HG02981 (cell line): Measurements from ENCODE around the gene TRIM17.

Experiments
- ATAC-seq: cut with Tn5 transposase; IDR thresholded peaks from one replicate; pipeline ENCODE4 v1.9.1; 2021; ENCODE audit warnings: mild to moderate bottlenecking, moderate library complexity; ENCODE audit not compliant: unreplicated experiment

Gene TRIM17

DNA sequence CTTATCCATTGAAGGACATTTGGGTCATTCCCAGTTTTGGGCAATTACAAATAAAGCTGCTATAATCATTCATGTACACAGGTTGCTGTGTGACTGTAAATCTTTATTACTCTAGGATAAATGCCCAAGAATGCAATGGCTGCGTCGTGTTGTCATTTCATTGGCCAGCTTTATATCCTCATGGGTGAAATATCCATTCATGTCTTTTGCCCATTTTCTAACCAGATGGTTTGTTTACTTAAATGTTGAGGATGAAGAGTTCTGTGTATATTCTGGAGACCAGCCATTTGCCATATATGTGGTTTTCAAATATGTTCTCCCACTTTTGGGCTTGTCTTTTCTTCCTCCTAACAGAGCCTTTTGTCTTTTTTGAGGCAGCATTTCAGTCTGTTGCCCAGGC, 35.3 kb downstream of the TRIM17 start:
- no peak for ATAC-seq

- ATAC-seq: no peak
Measured at GRCh38 chr1:228379666-228380065, 37.0 kb downstream of the TRIM17 start.

DNA sequence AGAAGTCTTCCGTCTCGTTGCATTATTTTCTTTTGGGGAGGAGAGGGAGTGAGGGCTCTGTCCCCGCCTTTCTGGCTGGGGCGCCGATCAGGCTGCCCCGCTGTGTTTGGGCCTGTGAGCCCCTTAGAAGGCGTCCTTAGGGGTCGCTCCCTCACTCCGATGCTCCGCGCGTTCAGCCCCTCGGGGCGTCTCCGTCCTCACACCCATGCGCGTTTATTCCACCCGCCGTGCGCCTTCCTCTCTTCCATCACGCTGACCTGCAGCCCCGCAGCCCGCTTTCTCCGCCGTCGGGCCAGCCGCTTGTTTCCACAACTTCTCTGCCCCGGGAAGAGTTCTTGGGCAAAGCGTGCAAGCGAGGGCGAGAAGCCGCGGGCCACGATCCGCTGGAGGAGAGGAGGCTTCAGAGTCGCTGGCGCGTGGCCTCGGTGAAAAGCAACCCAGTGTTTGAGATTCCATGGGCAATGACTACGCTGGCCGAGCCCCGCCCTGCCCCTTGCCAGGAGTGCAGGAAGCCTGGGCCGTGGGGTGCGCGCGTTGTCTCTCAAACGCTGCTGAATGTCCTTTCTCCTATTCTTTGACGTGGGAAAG, 37.7 kb downstream of the TRIM17 start:
- ATAC-seq: no peak

GRCh38 chr1:228378090-228378872, 38.4 kb downstream of the TRIM17 start:
- no peak for ATAC-seq

DNA sequence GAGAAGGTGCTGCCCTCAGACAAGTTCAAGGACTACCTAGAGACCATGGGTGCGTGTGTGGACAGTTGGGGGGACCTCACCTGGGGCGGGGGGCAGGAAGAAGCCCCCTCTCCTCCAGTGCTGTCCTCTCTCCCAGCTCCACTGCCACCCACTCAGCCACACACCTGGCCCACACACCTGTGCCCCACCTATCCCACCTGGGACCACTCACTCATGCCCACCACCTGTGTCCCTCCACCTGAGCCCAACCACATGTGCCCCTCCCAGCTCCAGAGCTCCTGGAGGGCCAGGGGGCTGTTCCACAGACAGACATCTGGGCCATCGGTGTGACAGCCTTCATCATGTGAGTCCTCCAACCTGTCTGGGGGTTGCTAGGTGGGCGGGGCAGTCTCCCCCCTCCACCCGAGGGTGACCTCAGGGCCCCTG, 39.0 kb downstream of the TRIM17 start:
- no peak for ATAC-seq

DNA sequence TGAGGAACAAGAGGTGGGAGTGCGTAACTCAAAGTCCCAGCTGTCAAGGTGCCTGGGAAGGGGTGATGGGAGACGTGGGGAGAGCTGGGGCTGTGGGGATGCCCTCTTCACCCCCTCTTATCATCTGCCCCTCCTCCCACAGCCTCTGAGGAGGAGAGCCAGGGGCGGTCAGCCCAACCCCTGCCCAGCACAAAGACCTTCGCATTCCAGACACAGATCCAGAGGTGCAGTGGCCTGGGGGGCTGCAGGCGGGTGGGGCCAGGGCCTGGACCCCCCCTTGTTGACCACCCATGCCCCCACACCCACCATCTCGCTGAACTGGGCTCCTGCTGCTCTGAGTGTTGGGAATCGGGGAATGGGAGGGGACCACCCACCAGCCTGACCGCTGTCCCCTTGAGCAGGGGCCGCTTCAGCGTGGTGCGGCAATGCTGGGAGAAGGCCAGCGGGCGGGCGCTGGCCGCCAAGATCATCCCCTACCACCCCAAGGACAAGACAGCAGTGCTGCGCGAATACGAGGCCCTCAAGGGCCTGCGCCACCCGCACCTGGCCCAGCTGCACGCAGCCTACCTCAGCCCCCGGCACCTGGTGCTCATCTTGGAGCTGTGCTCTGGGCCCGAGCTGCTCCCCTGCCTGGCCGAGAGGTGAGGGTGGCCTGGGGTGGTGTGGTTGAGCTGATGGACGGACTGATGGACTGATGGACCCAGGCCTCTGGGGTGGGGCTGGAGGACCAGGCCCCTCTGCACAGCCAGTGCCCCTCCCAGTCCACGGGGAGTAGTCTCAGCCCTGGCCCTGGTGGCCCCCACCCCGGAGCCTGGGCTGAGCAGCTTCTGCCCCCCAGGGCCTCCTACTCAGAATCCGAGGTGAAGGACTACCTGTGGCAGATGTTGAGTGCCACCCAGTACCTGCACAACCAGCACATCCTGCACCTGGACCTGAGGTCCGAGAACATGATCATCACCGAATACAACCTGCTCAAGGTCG, 39.7 kb downstream of the TRIM17 start:
- ATAC-seq: no peak

- no peak for ATAC-seq
Measured at GRCh38 chr1:228376262-228376628, 40.4 kb downstream of the TRIM17 start.

DNA sequence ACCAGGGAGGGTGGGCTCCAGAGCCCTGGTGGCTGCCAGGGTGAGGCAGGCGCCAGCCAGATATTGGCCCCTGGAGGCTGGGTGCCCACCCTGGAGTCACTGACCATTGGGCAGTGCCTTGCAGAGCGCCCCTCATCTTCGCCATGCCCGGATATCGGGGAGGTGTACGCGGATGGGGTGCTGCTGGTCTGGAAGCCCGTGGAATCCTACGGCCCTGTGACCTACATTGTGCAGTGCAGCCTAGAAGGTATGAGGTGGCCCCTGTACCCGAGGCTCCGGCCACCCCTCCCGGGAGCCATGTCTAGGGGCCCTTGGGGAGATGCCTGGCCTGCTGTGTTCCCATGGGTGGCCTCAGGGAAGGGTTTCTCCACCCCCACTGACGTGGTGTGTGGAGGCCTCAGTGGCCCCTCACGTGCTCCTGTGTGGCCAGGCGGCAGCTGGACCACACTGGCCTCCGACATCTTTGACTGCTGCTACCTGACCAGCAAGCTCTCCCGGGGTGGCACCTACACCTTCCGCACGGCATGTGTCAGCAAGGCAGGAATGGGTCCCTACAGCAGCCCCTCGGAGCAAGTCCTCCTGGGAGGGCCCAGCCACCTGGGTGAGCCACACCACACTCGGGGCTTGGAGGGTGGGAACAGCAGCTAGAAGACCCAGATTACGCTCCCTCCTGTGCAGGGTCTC, 40.9 kb downstream of the TRIM17 start:
- ATAC-seq: no peak

- ATAC-seq: no peak
Measured at GRCh38 chr1:228374711-228375577, 41.7 kb downstream of the TRIM17 start.

DNA sequence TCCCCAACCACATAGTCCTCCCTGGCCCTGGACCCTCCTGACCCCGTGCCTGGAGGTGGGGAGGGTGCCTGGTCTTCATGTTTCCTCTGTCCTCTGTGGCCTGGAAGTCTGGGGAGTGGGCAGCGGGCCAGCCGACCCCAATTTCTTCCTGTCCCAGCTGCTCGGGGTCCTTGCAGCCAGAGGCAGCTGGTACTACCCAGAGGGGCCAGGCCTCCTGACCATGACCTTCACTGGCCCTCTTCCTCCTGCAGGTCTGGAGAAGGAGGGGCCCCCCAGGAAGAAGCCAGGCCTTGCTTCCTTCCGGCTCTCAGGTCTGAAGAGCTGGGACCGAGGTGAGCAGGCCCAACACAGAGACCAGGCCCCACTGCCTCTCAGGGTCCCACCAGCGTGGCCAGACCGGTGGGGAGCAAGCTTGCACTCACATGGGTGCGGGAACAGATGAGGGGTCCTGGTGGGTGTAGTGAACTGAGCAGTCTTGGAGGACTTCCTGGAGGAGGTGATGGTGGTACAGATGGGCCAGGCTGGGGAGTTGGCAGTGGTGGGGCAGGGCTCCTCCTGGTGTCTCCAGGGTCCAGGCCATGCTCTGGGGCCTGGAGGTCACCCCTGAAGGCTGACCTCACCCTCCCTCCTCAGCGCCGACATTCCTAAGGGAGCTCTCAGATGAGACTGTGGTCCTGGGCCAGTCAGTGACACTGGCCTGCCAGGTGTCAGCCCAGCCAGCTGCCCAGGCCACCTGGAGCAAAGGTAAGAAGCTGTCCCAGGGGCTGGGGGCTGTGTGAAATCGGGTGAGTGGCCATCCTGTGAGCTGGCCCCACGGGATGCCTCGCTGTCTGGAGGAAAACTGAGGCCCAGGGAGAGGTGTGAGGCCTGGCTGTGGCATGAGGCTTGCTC, 42.7 kb downstream of the TRIM17 start:
- no peak for ATAC-seq

- ATAC-seq: no peak
Measured at GRCh38 chr1:228373004-228373680, 43.5 kb downstream of the TRIM17 start.

GRCh38 chr1:228372183-228373003, 44.3 kb downstream of the TRIM17 start:
- ATAC-seq: no peak

DNA sequence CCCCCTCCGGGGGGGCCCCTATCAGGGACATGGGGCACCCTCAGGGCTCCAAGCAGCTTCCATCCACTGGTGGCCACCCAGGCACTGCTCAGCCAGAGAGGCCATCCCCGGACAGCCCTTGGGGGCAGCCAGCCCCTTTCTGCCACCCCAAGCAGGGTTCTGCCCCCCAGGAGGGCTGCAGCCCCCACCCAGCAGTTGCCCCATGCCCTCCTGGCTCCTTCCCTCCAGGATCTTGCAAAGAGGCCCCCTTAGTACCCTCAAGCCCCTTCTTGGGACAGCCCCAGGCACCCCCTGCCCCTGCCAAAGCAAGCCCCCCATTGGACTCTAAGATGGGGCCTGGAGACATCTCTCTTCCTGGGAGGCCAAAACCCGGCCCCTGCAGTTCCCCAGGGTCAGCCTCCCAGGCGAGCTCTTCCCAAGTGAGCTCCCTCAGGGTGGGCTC, 44.9 kb downstream of the TRIM17 start:
- no peak for ATAC-seq

DNA sequence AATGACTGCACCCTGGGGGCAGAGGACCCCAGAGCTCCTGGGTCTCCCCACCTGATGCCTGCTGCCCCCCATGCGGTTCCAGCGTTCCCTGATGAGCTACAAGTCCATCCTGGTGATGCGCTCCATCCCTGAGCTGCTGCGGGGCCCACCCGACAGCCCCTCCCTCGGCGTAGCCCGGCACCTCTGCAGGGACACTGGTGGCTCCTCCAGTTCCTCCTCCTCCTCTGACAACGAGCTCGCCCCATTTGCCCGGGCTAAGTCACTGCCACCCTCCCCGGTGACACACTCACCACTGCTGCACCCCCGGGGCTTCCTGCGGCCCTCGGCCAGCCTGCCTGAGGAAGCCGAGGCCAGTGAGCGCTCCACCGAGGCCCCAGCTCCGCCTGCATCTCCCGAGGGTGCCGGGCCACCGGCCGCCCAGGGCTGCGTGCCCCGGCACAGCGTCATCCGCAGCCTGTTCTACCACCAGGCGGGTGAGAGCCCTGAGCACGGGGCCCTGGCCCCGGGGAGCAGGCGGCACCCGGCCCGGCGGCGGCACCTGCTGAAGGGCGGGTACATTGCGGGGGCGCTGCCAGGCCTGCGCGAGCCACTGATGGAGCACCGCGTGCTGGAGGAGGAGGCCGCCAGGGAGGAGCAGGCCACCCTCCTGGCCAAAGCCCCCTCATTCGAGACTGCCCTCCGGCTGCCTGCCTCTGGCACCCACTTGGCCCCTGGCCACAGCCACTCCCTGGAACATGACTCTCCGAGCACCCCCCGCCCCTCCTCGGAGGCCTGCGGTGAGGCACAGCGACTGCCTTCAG, 45.5 kb downstream of the TRIM17 start:
- no peak for ATAC-seq

GRCh38 chr1:228370439-228370940, 46.2 kb downstream of the TRIM17 start:
- ATAC-seq: no peak

DNA sequence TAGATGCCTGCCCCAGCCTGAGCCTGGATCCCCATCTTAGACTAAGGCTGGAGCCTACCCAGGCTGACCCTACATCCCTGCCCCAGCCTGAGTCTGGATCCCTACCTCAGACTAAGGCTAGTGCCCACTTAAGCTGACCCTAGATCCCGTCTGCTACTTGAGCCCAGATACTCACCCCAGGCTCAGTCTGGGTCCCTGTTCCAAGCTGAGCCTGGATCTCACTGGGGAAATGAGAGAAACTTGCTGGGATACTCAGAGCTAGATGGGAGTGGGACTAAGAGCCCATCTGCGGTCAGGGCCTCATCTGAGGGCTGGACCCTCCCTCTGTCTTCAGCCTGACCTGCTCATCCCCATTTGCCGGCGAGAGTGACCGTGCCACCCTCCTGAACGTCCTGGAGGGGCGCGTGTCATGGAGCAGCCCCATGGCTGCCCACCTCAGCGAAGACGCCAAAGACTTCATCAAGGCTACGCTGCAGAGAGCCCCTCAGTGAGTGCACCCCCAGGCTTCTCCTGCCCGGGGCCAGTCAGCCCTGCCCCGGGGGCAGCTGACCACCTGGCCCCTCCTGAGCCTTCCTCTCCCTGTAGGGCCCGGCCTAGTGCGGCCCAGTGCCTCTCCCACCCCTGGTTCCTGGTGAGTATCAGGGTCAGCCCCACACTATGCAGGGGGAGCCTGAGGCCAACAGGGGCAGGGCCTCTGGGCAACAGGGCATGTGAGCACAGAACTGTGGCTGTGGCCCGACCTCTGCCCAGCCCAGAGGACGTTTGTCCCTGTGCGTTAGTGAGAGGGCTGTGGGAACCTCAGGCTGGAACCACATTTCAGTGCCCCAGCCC, 46.8 kb downstream of the TRIM17 start:
- ATAC-seq: no peak
